GM10266 (cell line): ENCODE results near the gene WASL.

Source experiments
- DNase-seq: peaks from one replicate; pipeline ENCODE4 v3.0.0; 2012; ENCODE audit errors: extremely low spot score
- TF ChIP-seq, protein P1 (sequence below): IDR thresholded peaks from 2 replicates; pipeline ENCODE4 v1.5.1; 2012; ENCODE audit warnings: mild to moderate bottlenecking, low read depth; ENCODE audit not compliant: control insufficient read depth, insufficient read depth; ENCODE audit errors: missing control alignments

The WASL gene

DNA sequence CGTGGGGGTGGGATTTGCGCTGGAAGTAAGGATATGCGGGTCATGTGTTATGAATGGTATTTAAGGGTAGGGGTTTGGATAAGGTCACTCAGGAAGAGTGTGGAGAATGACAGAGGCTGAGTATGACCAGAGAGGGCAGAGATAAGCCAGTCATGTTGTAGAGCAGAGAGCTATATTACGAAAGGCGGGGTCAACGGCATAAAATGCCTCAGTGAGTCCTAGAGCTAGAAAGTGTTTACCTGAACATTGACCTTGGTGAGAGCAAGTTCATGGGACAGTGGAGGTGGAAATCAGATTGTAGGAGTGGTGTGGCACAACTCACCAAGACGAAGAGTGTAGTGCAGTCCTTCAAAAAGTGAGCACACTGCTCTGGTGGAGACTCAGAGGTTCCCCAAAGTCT, 79.3 kb downstream of the WASL start:
- TF ChIP-seq, protein P1, sequence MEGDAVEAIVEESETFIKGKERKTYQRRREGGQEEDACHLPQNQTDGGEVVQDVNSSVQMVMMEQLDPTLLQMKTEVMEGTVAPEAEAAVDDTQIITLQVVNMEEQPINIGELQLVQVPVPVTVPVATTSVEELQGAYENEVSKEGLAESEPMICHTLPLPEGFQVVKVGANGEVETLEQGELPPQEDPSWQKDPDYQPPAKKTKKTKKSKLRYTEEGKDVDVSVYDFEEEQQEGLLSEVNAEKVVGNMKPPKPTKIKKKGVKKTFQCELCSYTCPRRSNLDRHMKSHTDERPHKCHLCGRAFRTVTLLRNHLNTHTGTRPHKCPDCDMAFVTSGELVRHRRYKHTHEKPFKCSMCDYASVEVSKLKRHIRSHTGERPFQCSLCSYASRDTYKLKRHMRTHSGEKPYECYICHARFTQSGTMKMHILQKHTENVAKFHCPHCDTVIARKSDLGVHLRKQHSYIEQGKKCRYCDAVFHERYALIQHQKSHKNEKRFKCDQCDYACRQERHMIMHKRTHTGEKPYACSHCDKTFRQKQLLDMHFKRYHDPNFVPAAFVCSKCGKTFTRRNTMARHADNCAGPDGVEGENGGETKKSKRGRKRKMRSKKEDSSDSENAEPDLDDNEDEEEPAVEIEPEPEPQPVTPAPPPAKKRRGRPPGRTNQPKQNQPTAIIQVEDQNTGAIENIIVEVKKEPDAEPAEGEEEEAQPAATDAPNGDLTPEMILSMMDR, result no peak
- no peak for DNase-seq

DNA sequence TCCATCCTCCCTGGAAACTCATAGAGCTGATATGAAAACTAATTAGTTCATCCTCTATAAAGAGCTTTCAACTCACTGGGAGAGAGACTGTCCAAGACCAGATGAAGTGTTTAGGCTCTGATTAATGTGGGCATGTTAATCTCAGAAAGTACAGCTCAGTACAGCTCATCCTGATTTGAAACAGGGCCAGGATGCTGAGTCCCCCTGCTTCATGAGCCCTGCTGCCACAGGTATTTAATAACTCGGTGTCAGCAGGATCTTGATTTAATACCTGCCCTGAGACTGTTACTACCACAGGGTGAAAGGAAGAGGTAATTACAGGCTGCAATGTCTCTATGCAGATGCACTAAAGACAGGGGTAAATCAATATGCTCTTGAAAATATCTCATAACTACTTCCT, 82.3 kb downstream of the WASL start:
- TF ChIP-seq, protein P1, result no peak
- no peak for DNase-seq

DNA sequence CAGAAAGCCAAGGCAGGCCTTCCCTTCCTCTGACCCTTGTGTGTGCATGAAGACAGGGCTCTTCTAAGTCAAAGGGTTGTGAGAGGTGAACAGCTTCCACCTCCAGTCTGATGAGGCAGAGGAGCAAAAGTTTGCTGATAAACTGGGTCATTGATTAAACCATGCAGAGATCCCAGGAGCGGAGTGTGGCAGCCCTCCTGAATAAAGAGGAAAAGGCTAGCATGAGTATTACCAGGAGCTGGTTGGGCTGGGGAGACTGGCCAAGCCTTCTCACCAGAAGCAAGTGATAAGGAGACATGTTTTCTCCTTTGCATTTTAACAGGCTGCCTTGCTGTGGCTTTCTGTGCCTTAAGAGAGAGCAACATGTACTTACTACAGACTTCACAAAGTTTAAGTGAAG, 82.9 kb downstream of the WASL start:
- DNase-seq, result no peak

DNA sequence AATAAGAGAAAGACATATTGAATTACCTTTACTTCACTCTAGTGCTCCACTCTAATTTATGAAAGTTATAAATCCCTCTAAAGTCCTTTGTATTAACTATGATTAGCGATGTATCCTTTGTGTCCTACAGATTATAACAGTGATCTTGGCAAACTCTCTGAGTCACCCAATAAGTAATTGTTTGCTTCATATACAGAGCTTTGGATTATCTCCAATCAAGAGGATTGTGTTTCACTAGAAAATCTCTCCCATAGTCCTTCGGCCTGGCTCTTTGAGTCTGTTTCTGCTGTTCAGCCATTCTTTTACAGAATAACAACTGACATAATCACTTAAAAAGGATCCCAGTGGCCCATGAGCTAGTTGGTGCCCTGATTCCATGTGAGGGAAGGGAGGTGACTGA, 83.6 kb downstream of the WASL start:
- TF ChIP-seq, protein P1, result no peak
- DNase-seq, result no peak

More for the DNA sequence above, 82.9 kb downstream of the WASL start:
- TF ChIP-seq, protein P1, result no peak

DNA sequence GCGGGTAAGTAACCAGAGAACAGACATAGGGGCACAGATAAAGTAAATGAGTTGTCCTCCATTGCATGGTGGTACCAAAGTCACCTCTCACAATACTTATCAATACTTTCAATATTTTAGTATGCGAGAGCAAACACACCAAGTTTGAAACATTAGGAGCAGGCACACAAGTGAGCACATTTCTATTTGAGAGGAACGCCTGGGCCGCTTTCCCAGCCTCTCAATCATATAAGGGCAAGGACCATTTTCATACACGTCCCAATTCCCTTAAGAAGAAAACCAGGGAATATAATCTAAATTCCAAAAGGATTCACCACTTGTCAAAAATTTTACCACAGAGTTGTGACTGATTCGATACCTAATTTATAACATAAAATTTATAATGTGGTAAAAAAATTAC, 85.6 kb downstream of the WASL start:
- no peak for DNase-seq

DNA sequence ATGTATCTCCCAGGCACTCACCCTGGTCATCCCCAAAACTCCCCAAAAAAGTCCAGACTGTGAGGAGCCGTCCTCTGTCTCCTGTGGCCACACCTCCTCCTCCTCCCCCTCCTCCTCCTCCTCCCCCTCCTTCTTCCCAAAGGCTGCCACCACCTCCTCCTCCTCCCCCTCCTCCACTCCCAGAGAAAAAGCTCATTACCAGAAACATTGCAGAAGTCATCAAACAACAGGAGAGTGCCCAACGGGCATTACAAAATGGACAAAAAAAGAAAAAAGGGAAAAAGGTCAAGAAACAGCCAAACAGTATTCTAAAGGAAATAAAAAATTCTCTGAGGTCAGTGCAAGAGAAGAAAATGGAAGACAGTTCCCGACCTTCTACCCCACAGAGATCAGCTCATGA, 86.0 kb downstream of the WASL start:
- TF ChIP-seq, protein P1, result no peak
- DNase-seq, result no peak

More for the DNA sequence above, 85.6 kb downstream of the WASL start:
- TF ChIP-seq, protein P1, result no peak

DNA sequence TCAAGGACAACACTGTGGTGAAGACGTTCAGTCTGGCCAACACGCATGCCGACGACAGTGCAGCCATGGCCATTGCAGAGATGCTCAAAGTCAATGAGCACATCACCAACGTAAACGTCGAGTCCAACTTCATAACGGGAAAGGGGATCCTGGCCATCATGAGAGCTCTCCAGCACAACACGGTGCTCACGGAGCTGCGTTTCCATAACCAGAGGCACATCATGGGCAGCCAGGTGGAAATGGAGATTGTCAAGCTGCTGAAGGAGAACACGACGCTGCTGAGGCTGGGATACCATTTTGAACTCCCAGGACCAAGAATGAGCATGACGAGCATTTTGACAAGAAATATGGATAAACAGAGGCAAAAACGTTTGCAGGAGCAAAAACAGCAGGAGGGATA, 86.5 kb downstream of the WASL start:
- TF ChIP-seq, protein P1, result no peak
- no peak for DNase-seq

DNA sequence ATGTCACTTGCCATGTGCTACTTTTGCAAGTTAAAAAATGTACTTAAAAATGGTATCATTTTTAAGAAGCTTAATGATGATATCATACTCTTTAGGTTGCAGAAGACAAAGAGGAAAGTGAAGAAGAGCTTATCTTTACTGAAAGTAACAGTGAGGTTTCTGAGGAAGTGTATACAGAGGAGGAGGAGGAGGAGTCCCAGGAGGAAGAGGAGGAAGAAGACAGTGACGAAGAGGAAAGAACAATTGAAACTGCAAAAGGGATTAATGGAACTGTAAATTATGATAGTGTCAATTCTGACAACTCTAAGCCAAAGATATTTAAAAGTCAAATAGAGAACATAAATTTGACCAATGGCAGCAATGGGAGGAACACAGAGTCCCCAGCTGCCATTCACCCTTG, 87.0 kb downstream of the WASL start:
- DNase-seq, result no peak

More for the DNA sequence above, 87.0 kb downstream of the WASL start:
- TF ChIP-seq, protein P1, result no peak
